Measurements from ENCODE around the gene CCDC88C.
"Not testable (repeated sequence)": the region's sequence is repeated elsewhere in the genome, so short reads cannot be mapped to it uniquely, and the experiment has no call there.

The CCDC88C gene

DNA sequence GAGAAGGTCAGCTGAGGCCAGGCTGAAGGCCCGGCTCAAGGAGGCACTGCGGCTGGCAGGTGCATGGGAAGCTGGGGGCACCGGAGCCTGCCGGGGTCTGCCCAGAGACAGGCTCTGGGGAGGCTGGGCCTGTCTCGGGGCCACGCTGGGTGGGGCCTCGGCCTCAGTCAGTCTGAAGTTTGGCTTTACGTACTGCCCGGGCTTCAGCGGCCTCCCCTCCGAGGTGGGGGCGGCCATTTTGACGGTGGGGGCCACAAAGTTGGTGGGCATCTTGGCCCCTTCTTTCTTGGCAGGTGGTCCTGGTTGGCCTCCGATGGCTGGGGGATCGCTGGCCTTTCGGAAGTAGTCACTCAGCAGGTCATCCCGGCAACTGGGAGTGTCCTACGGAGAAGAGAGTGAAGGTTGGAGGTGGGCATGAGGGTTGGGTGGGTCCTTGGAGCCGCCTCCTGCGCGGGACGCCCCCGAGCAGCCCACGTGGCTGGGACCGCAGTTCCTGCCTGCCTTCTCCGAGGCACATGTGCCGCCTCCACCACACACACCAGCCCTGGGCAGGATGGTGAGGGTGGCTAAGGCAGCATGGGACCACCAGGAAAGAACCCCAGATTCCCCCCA, 144.2 kb downstream of the CCDC88C start:
- in situ Hi-C loops (cut with HindIII; ENCODE audit: low pct_ligation_motif_present, low pct_unique_long_range_greater_than_20kb, low sequenced_read_pairs) = no loop called here
- DNase-seq = no peak

- no peak for DNase-seq
- in situ Hi-C loops (cut with HindIII; ENCODE audit: low pct_ligation_motif_present, low pct_unique_long_range_greater_than_20kb, low sequenced_read_pairs) = no loop called here
Measured at GRCh38 chr14:91272341-91273272, 145.0 kb downstream of the CCDC88C start.

DNA sequence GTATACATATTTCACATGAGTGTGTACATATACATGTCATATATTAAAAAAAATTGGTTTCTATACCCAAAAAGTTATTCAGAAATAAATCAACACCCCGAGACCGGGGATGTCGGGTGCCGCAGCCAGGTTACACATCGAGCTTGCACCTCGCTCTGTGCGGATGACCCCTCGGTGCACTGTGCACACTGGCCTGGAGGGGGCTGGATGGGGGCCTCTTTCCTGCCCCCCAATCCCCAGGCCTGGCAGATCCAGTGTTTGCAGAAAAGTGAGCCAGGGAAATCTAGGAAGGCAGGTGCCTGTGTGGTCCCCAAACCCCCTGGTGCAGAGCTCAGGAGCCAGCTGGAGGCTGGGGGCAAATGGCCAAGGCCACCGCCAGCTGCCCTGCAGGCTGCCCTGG, 146.0 kb downstream of the CCDC88C start:
- DNase-seq = no peak
- in situ Hi-C loops (cut with HindIII; ENCODE audit: low pct_ligation_motif_present, low pct_unique_long_range_greater_than_20kb, low sequenced_read_pairs) = no loop called here

DNA sequence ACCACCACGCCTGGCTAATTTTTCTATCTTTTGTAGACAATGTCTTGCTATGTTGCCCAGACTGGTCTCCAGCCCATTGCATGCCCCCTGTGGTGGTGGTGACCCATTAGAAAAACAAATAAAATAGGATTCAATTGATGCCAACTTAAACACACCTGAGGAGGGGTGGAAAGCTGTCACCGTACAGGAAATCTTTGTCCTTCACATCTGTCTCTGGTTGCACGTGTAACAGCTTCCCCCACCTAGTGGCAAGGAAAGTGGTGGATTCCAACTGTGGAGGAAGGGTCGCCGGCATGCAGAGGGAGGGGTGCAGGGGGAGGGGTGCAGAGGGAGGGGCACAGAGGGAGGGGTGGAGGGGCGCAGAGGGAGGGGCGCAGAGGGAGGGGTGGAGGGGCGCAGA, 147.0 kb downstream of the CCDC88C start:
- DNase-seq = no peak
- in situ Hi-C loops (cut with HindIII; ENCODE audit: low pct_ligation_motif_present, low pct_unique_long_range_greater_than_20kb, low sequenced_read_pairs) = no loop called here

- DNase-seq = no peak
- in situ Hi-C loops (cut with HindIII; ENCODE audit: low pct_ligation_motif_present, low pct_unique_long_range_greater_than_20kb, low sequenced_read_pairs) = no loop called here
Measured at GRCh38 chr14:91270188-91270587, 147.4 kb downstream of the CCDC88C start.

- in situ Hi-C loops (cut with HindIII; ENCODE audit: low pct_ligation_motif_present, low pct_unique_long_range_greater_than_20kb, low sequenced_read_pairs) = no loop called here
- DNase-seq = no peak
Measured at GRCh38 chr14:91269076-91269991, 148.3 kb downstream of the CCDC88C start.

- in situ Hi-C loops (cut with HindIII; ENCODE audit: low pct_ligation_motif_present, low pct_unique_long_range_greater_than_20kb, low sequenced_read_pairs) = no loop called here
- DNase-seq = no peak
Measured at GRCh38 chr14:91267965-91268437, 149.6 kb downstream of the CCDC88C start.

GRCh38 chr14:91266276-91266675, 151.3 kb downstream of the CCDC88C start:
- DNase-seq; in situ Hi-C loops (cut with HindIII; ENCODE audit: low pct_ligation_motif_present, low pct_unique_long_range_greater_than_20kb, low sequenced_read_pairs): not testable (repeated sequence)

DNA sequence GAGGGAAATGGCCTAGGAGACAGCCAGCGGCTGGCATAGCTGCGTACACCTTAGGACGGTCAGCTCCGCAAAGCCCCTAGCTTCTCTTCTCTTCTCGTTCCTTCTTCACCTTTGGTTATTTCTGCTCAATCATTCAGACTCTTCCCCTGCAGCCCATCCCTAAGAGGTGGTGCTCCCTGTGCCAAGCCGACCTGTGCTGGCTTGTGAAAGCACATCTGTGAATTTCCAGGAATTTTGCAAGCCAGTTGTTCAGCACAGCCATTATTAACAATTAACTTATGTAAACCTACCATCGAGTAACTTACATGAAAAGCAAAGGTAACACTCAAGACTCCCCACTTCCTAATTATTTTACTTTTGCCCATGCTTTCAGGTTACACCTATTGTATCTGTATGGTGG, 152.2 kb downstream of the CCDC88C start:
- in situ Hi-C loops (cut with HindIII; ENCODE audit: low pct_ligation_motif_present, low pct_unique_long_range_greater_than_20kb, low sequenced_read_pairs) = no loop called here
- DNase-seq = no peak

DNA sequence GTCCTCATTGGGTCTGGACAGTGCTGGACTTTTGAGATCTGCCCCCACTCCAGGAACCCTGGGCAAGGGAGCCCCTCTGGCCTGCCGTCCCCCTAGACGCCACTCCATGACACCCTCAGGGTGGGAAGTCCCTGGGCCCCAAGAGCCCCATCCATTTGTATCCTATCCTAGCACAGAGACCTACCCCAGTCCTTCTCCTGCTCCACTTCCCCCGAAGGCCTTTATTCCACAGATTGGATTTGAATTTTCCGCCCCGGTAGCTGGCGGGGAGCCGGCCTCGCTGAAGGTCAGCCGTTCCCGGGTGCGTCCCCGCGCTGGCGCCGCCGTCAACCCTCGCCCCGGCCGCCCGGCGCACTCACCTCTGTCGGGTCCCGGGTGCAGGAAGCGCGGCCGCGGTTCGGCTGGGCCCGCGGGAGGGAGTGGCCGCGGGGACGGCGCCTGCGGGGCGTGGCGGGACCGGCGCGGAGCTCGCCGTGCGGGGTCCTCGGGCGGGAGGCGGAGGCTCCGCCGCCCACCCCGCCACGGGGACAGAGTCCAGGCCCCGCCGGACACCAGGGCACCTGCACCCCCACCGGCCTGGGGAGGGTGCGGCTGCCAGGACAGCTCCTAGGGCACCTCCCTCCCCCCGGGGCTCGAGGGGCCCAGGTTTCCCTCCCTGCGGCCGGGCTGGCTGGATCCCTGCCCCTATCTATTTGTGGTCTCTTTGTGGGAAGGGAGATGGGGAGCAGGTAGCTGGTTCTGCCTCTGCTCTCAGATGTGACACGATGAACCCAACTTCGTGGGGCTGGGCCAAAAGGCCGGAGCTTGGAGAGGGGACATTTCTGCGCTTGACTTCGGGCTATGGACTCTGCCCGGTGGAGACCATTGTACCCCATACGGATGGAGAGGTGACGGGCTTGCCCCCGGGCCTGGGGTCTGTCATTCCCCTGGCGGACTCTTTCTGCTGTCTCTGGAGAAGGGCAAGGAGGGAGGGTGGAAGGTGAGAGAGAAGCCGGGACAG, 153.2 kb downstream of the CCDC88C start:
- in situ Hi-C loops (cut with HindIII; ENCODE audit: low pct_ligation_motif_present, low pct_unique_long_range_greater_than_20kb, low sequenced_read_pairs) = no loop called here
- DNase-seq = peak; percentile 19

GRCh38 chr14:91263329-91263728, 154.3 kb downstream of the CCDC88C start:
- in situ Hi-C loops (cut with HindIII; ENCODE audit: low pct_ligation_motif_present, low pct_unique_long_range_greater_than_20kb, low sequenced_read_pairs) = no loop called here

DNA sequence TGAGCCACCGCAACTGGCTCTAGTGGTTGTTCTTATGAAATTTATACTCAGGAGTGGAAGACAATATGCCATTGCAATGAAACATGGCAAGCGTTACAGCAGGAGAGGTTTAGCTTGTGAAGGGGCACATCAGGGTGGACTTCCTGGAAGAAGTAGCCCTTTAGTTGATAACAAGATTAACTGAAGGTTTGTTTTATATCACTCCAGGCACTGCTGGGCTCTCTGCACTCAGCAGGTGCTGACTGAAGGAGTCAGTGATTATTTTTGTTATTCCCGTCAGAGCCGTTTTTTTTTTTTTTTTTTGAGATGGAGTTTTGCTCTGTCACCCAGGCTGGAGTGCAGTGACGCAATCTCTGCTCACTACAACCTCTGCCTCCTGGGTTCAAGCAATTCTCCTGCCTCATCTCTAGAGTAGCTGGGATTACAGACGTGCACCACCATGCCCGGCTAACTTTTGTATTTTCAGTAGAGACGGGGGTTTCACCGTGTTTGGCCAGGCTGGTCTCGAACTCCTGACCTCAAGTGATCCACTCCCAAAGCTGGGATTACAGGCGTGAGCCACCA, 155.6 kb downstream of the CCDC88C start:
- DNase-seq = no peak
- in situ Hi-C loops (cut with HindIII; ENCODE audit: low pct_ligation_motif_present, low pct_unique_long_range_greater_than_20kb, low sequenced_read_pairs) = no loop called here

More at GRCh38 chr14:91263329-91263728, 154.3 kb downstream of the CCDC88C start:
- no peak for DNase-seq

- DNase-seq = no peak
- in situ Hi-C loops (cut with HindIII; ENCODE audit: low pct_ligation_motif_present, low pct_unique_long_range_greater_than_20kb, low sequenced_read_pairs) = no loop called here
Measured at GRCh38 chr14:91261115-91261514, 156.5 kb downstream of the CCDC88C start.

DNA sequence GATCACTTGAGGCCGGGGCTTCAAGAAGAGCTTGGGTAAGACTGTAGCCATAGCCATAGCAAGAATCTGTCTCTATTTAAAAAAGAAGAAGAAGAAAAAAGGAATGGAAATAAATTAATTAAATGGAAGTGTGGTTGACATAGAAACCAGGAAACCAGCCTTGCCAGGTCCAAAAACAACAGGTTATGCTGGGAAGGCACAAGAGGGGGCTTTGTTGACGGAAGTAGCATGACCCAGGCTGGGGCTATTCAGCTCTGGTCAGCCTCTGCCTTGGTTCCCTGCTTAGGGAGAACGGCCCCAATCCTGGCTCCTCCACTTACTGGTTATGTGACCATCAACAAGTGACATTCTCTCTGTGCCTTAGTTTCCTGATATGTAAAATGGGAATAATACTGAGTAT, 158.7 kb downstream of the CCDC88C start:
- in situ Hi-C loops (cut with HindIII; ENCODE audit: low pct_ligation_motif_present, low pct_unique_long_range_greater_than_20kb, low sequenced_read_pairs) = no loop called here

DNA sequence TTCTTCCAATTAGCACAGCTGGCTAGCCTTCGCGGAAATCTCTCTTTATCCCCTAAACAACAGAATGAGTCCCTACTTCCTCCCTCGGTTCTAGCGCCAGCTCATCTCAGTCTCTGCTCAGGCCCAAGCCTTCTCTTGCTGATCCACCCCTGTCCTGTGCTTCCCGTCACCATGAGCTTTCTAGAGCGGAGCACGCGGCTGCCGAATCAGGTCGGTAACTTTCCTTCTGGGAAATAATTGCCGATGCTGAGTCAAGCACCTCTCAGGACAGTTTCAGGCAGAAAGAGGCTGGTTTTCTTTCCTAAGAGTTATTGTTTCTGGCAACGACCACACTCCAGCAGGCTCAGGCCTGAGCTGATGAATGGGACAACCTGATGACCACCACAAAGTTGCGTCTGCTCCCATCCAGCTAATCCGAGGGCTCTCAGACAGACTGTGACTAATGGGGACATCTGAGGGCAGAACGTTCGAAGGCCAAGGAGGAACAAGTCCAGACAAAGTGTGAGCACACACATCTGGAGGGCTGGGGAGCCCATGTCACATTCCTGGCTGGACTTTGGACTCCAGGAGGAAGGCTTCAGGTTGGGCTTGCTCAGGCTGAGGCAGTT, 159.5 kb downstream of the CCDC88C start:
- DNase-seq = no peak
- in situ Hi-C loops (cut with HindIII; ENCODE audit: low pct_ligation_motif_present, low pct_unique_long_range_greater_than_20kb, low sequenced_read_pairs) = no loop called here

More for the DNA sequence above, 158.7 kb downstream of the CCDC88C start:
- no peak for DNase-seq

GRCh38 chr14:91257328-91258010, 160.2 kb downstream of the CCDC88C start:
- DNase-seq = no peak
- in situ Hi-C loops (cut with HindIII; ENCODE audit: low pct_ligation_motif_present, low pct_unique_long_range_greater_than_20kb, low sequenced_read_pairs) = no loop called here

Measured in ACHN (cell line).